Measurements from ENCODE around the gene FRMPD2.
A peak's percentile ranks its signal among the peaks of the same experiment; 100 is the strongest.
"Not testable (repeated sequence)": the region's sequence is repeated elsewhere in the genome, so short reads cannot be mapped to it uniquely, and the experiment has no call there.

FRMPD2 gene

GRCh38 chr10:48249763-48250351, 24.6 kb downstream of the FRMPD2 start:
- DNase-seq, result no peak

DNA sequence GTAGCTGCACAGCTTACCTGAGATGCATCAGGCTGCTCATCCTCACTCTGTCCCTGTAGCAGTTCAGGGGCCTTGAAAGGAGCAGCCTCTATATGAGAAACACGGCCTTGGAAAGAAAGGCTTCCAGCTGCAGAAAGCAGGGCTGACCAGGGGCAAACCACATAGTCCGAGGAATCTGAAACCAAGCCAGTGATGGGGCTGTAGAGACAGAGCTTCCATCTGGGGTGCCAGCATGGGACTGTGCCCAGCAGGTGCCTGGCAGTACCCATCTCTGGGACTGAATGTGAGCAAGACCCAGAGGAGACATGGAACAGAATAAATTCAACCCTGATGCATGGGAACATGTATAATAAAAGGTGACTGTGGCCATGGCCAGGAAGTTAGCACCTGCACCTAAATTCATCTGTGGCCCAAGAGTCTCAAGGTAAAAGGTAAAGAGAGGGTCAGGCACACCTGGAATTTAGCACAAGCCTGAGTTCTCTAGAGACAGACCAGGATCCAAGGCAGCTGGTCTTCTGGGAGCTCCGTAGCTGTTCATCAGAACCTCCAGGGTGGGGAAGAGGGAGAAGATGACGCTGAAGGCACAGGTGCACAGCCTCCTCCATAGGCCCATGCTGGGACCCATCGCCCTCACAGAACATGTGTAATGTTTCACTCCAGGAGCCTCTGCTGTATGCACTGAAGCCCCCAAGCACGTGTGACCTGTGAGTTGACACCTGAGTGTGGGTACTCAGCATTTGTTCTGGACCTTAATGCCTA, 25.3 kb downstream of the FRMPD2 start:
- DNase-seq, result no peak

GRCh38 chr10:48248462-48248861, 26.0 kb downstream of the FRMPD2 start:
- no peak for DNase-seq

GRCh38 chr10:48247680-48248079, 26.8 kb downstream of the FRMPD2 start:
- no peak for DNase-seq

DNA sequence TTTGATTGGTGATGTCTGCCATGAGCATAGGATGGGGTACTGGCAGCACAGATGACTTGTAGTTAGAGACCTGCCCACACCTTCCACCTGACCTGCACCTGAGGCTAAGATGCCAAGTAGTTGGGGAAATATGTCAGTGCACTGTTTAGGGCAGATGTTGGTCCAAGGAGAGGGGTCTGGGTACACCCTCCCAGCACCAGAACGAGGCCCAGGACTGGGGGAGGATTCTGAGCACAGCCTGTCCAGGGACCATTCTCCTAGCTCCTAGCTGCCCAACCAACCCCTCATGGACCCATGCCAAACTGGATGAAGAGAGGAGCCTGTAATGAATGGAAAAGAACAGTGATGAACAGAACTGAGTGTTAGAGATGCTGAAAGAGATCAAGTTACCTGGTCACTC, 28.0 kb downstream of the FRMPD2 start:
- no peak for DNase-seq

- no peak for DNase-seq
These were observed 28.5 kb downstream of the FRMPD2 start for GRCh38 chr10:48245977-48246376.

DNA sequence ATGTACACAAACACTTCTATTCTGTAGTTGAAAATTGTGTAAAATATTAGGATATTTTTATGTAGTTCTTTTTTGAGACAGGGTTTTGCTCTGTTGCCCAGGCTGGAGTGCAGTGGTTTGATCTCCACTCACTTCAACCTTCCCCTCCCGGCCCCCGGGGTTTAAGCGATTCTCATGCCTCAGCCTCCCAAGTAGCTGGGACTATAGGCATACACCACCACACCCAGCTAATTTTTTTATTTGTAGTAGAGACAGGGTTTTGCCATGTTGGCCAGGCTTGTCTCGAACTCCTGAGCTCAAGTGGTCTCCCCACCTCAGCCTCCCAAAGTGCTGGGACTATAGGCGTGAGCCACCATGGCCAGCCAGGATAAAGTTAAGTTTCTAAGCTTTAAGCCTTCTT, 30.6 kb downstream of the FRMPD2 start:
- DNase-seq, result not testable (repeated sequence)

- DNase-seq, result peak; percentile 38
These were observed 31.0 kb downstream of the FRMPD2 start for GRCh38 chr10:48243487-48243886.

DNA sequence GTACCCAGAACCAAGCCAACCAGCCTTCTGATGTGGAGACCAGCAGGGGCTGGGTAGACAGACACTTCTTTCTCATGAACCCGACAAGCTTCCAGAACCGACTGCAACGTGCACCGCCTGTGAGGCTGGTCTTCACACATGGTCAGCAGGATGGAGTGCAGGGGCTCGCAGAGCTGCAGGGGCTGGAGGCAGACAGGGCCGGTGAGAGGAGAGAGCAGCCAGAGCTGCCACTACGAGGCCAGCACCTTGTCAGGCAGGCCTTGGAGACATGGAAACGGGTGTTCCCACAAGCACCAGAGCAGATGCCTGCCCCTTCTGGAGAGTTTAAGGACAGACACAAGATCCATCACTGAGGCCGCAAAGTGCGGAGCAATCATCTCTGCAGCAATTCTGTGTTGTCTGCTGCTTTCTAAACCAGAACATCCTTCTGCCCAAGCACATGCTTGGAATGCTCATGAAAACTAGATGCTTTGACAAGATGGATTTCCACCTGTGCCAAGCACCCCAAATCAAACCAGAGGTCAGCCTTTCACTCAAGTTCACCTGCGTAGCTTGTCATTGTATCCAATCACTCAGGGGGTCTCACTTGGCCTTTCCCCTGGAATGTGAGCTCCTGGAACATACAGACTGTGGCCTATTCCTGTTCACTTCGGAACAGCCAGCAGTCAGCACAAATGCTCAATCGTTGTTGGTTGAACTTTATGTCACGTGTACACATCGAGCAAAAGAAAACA, 32.2 kb downstream of the FRMPD2 start:
- DNase-seq, result no peak

- no peak for DNase-seq
These were observed 33.2 kb downstream of the FRMPD2 start for GRCh38 chr10:48241332-48241731.

GRCh38 chr10:48240196-48240595, 34.3 kb downstream of the FRMPD2 start:
- no peak for DNase-seq

DNA sequence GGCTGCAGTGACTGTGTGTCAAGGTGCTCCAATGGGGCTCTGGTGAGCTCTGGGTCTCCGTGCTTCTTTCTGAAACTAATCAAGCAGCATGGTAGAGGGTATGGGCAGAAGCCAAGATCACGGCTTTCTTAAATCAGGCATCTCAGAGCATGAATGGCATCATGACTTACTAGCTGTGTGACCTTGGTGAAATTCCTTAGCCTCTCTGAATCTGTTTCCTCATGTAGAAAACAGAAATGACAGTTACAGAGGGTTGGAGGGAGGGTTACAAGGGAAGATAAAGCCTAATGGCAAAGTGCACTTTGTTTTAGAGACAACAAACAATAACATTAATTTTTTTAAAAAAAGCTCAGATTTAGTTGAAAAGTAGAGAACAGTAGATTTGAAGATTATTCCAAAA, 34.9 kb downstream of the FRMPD2 start:
- no peak for DNase-seq

DNA sequence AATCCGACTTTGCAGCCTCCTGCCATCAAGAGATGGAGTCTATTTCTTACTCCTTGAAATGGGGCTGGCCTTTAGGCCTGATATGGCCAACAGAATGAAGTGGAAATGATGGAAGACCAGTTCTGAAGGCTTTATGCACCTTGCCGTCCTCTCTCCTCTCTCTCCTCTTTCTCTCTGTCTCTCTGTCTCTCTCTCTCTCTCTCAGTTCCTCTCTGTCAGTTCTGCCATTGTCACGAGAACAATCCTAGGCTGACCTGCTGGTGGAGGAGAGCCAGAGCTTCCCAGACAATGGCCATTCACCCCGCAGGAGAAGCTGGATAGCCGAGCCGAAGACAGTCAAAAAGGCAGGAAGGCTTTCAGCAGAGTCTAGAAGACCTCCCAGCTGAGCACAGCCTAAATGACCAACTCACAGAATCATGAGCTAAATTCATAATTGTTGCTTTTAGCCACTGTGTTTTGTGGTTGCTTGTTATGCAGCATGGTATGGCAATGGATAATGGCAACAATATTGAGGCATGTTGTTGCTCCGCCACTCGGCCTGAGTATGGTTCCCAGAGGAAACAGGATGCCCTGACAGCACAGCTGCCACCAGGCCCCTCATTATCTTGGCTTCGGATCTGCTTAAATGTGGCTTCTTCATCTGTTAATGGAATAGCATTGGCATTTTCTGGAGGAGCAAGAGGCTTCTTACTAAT, 35.5 kb downstream of the FRMPD2 start:
- DNase-seq, result no peak

DNA sequence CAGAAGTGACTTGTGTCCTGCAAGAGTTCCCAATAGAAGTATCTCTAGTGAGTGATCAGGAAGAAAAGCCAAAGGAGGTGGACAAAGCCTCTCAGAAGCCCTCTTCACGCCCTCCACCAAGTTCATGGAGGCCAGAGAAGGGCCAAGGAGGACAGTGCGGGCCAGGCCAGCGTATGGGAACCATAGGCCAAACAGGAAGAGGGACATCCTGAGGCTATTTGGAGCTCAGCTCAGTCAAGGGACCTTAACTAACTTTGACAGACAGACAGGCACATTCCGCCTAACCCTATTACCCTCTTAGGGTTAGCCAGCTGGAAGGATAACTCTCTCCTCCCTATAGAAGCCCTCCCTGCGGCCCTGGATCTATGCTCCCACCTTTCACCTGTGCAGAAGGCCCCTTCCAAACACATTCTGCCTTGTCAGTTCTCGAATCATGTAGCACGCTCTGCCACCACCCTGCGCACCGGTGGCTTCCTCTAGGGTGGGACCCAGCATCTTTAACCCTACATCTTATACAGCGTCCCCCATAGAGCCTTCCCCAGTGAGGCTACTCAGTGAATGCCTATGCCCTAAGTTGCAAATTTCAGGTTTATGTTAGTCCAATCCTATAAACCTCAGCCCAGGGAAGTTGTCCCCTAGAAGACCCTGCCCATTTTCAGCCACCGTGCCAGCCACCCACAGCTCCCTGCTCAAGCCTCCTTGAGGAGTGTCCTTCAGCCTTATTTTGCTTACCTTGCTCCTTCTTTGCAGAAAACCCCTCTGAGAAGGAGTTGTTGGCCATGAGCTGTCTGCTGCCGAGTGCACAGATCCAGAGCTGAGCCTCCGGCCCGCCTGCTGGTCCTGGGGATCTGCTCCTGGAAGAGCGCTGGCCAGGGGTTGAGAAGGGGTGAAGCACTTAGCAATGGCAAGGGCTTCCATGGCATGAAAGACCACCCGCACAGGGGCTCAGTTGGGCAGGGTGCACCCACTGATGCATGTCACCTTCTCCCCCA, 36.9 kb downstream of the FRMPD2 start:
- DNase-seq, result no peak

GRCh38 chr10:48236199-48236621, 38.3 kb downstream of the FRMPD2 start:
- no peak for DNase-seq

GRCh38 chr10:48235501-48235900, 39.0 kb downstream of the FRMPD2 start:
- DNase-seq, result no peak

GRCh38 chr10:48234787-48235186, 39.7 kb downstream of the FRMPD2 start:
- DNase-seq, result no peak

DNA sequence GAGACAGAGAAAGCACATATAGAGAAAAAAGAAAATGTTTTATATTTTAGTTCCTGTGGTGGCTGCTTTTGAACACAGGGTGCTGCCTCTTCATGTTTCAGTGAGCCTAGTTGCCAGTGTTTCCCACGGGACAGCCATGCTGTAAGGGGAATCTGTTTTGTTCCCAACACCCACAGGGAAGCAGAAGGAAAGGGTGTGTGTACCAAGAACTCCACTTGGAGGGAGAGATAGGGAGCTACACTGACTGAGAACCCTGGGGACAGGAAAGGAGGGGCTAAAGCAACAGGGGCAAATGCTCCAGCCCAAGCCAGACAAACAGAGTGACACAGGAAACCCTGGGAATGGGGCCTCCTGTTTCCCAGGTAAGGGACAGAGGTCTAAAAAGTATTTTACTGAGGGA, 40.2 kb downstream of the FRMPD2 start:
- no peak for DNase-seq

- no peak for DNase-seq
These were observed 40.9 kb downstream of the FRMPD2 start for GRCh38 chr10:48233559-48234005.

GRCh38 chr10:48232717-48233447, 41.6 kb downstream of the FRMPD2 start:
- no peak for DNase-seq

DNA sequence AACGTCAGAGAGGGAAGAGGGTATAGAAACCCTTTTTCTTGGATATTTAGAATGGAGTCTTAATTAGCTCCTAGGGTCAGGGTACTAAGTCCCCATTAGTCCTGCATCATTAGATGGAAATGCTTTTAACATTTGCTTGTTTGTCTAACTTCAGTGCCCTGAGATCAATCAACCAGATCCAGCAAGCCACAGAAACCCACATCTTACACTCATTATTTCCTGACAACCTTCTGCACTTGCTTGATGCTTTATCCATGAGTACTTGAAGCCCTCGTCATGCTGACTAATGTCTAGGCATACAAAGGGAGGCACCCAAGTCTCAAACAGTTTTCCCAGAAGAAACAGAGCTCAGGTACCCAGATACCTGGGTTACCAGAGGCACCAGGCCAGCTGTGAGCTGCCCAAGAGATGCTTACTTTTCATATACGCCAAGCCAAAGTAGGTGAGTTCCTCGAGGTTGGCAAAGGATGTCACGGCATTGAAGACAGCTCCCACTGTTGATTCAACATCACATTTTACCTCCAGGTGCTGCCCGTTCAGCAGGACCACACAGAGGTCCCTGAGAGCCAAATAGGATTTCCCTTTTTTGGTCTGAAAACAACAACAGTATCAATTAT, 42.7 kb downstream of the FRMPD2 start:
- DNase-seq, result peak; percentile 74
